Keratinocyte (primary cell): ENCODE results near the gene SGMS2. TPM values are rescaled to one million over a fixed set of nuclear protein-coding genes. Genes with fewer than 3 reads are reported as not detected.

Experiments used
- DNase-seq: peaks from one replicate; pipeline ENCODE4 v3.0.0-alpha.2; 2011; ENCODE audit warnings: low read depth, missing footprints, low spot score
- FAIRE-seq: peaks from 2 replicates; lab custom pipeline; 2011; peaks lifted over from hg19 to GRCh38; lab: Jason Lieb, UNC
- H2AFZ ChIP-seq: 2 replicates; pipeline ENCODE4 v1.6.0; 2012; ENCODE audit warnings: low read length, control low read depth, inconsistent platforms; ENCODE audit not compliant: control insufficient read depth
- H3K27ac ChIP-seq: 2 replicates; pipeline ENCODE4 v1.5.1; 2011; ENCODE audit warnings: low read length; ENCODE audit not compliant: control insufficient read depth, insufficient read depth
- H3K27me3 ChIP-seq: 3 replicates; pipeline ENCODE4 v1.6.0; 2011; ENCODE audit warnings: low read length; ENCODE audit not compliant: control insufficient read depth, insufficient read depth; ENCODE audit errors: extremely low read depth
- H3K36me3 ChIP-seq, 2 experiments: 2 replicates in 1 of 2; 3 replicates in 1 of 2; pipeline ENCODE4 v1.5.1; 2011; ENCODE audit warnings: low read length in 2 of 2, mild to moderate bottlenecking in 1 of 2; ENCODE audit not compliant: control insufficient read depth in 2 of 2, insufficient read depth in 2 of 2; ENCODE audit errors: extremely low read depth in 1 of 2
- H3K4me1 ChIP-seq: 3 replicates; pipeline ENCODE4 v1.5.1; 2011; ENCODE audit warnings: low read length; ENCODE audit not compliant: control insufficient read depth, insufficient read depth; ENCODE audit errors: extremely low read depth
- H3K4me2 ChIP-seq: 3 replicates; pipeline ENCODE4 v1.6.0; 2011; ENCODE audit warnings: low read depth, low read length; ENCODE audit not compliant: control insufficient read depth, insufficient read depth; ENCODE audit errors: extremely low read depth
- H3K4me3 ChIP-seq, 3 experiments: fragments of 200-600 bp in 1 of 3; sonication (generic) in 1 of 3; 2 replicates in 2 of 3; 3 replicates in 1 of 3; pipeline ENCODE4 v1.5.1; 2011 to 2016; ENCODE audit warnings: low read length in 3 of 3, mild to moderate bottlenecking in 3 of 3, control low read depth in 2 of 3, inconsistent platforms in 1 of 3, low read depth in 1 of 3, mixed read lengths in 1 of 3, mixed run types in 1 of 3, moderate library complexity in 1 of 3; ENCODE audit not compliant: control insufficient read depth in 2 of 3, insufficient read depth in 2 of 3; ENCODE audit errors: extremely low read depth in 1 of 3
- H3K79me2 ChIP-seq: 2 replicates; pipeline ENCODE4 v1.6.0; 2012; ENCODE audit warnings: low read length; ENCODE audit not compliant: control insufficient read depth, insufficient read depth
- H3K9ac ChIP-seq: 3 replicates; pipeline ENCODE4 v1.6.0; 2011; ENCODE audit warnings: low read length; ENCODE audit not compliant: control insufficient read depth, insufficient read depth; ENCODE audit errors: extremely low read depth
- H3K9me1 ChIP-seq: 3 replicates; pipeline ENCODE4 v1.6.0; 2011; ENCODE audit warnings: low read length; ENCODE audit not compliant: control insufficient read depth, insufficient read depth; ENCODE audit errors: extremely low read depth
- H3K9me3 ChIP-seq: 2 replicates; pipeline ENCODE4 v1.5.1; 2012; ENCODE audit warnings: low read depth, low read length; ENCODE audit not compliant: control insufficient read depth
- H4K20me1 ChIP-seq: 3 replicates; pipeline ENCODE4 v1.6.0; 2011; ENCODE audit warnings: low read length; ENCODE audit not compliant: control insufficient read depth, insufficient read depth; ENCODE audit errors: extremely low read depth
- CTCF ChIP-seq, 3 experiments: IDR thresholded peaks in 1 of 3; conservative IDR thresholded peaks in 1 of 3; optimal IDR thresholded peaks in 1 of 3; 2 replicates in 2 of 3; 3 replicates in 1 of 3; pipeline versions ENCODE3 to v1.5.1; 2011; ENCODE audit warnings: low read length in 3 of 3, mild to moderate bottlenecking in 3 of 3, moderate library complexity in 2 of 3, control low read depth in 1 of 3, inconsistent platforms in 1 of 3; ENCODE audit not compliant: insufficient read depth in 2 of 3; ENCODE audit errors: extremely low read depth in 1 of 3
- EZH2 ChIP-seq: IDR thresholded peaks from one replicate; pipeline ENCODE4 v1.6.1; 2012; ENCODE audit warnings: inconsistent platforms, mild to moderate bottlenecking, low read length, moderate library complexity
- dilution Hi-C: fragments of 300-500 bp; cut with MboI; formaldehyde crosslinking; loops from one replicate; pipeline ENCODE4 v1.7.0; 2020; ENCODE audit warnings: low sequenced_read_pairs; ENCODE audit not compliant: extremely low pct_ligation_motif_present
- polyA plus RNA-seq, 5 experiments: library from polyadenylated mRNA; depleted of rRNA in 3 of 5; stranded (reverse) in 3 of 5; stranded (forward) in 1 of 5; unstranded in 1 of 5; fragments of >200 nt; gene quantifications; 1 replicate in 1 of 5; 2 replicates in 3 of 5; 3 replicates in 1 of 5; pipeline versions ENCODE4 v1.2.1 to v1.2.3, GENCODE V29; 2011 to 2012; ENCODE audit warnings: missing spikeins in 2 of 5, low read depth in 1 of 5, low replicate concordance in 1 of 5

The SGMS2 gene
- polyA plus RNA-seq, 1 donor (not counting 4 experiments of a cell fraction or from before 2014, with no cell fraction given): 38.5 TPM

GRCh38 chr4:107935246-107935645 lies 110.5 kb downstream of the SGMS2 start:
- H3K9ac ChIP-seq: no peak overlapping the region
- H4K20me1 ChIP-seq: no peaks in the 10 kb centered on the region
- DNase-seq (no peak), FAIRE-seq (no peak)
- no peak overlapping the region for H3K27ac ChIP-seq
- TF ChIP-seq CTCF (optimal IDR thresholded peaks at IDR 0.05 in 1 of 3, IDR thresholded peaks at IDR 0.05 in 1 of 3, conservative IDR thresholded peaks at IDR 0.05 in 1 of 3; ENCODE audit: extremely low read depth in 1 of 3, insufficient read depth in 2 of 3, low read length in 3 of 3): no peak
- no peak for TF ChIP-seq EZH2
- H3K4me2 ChIP-seq: no peak overlapping the region
- dilution Hi-C loops: no loop called here
- H3K4me1 ChIP-seq: peaks cover 16% of the 10 kb centered on the region
- no peaks in the 10 kb centered on the region for H3K9me3 ChIP-seq
- H3K9me1 ChIP-seq: no peaks in the 10 kb centered on the region
- no peaks in the 10 kb centered on the region for H3K79me2 ChIP-seq
- H3K4me3 ChIP-seq: no peak overlapping the region
- no peak overlapping the region for H2AFZ ChIP-seq
- H3K27me3 ChIP-seq: peaks cover 3% of the 10 kb centered on the region
- H3K36me3 ChIP-seq: no peaks in the 10 kb centered on the region

DNA sequence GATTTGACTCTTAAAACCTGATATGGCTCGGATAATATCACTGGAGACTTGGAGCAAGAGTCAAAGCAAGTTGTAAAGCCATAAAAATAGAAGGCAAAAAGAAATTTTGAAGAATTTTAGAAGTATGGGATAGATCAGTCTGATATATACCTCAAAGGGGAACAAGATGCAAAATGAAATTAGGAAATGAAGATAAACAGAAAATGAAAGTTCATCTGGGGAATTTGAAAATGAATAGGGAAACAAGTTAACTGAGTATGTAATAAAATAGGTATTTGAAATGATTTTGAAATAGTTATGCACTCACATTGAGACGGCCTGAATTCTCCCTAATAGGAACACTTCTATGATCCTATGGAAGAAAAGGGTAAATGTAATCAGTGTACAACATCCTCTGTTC lies 112.3 kb downstream of the SGMS2 start:
- H3K9ac ChIP-seq: no peak overlapping the region
- H3K36me3 ChIP-seq: no peaks in the 10 kb centered on the region
- TF ChIP-seq EZH2 (no peak), CTCF (optimal IDR thresholded peaks at IDR 0.05 in 1 of 3, IDR thresholded peaks at IDR 0.05 in 1 of 3, conservative IDR thresholded peaks at IDR 0.05 in 1 of 3; ENCODE audit: extremely low read depth in 1 of 3, insufficient read depth in 2 of 3, low read length in 3 of 3) (no peak)
- H3K27ac ChIP-seq: no peak overlapping the region
- no peak for DNase-seq
- H3K9me3 ChIP-seq: no peaks in the 10 kb centered on the region
- FAIRE-seq: no peak
- no peak overlapping the region for H2AFZ ChIP-seq
- no peaks in the 10 kb centered on the region for H3K9me1 ChIP-seq
- H3K4me3 ChIP-seq: no peak overlapping the region
- peaks cover 8% of the 10 kb centered on the region for H3K4me1 ChIP-seq
- peaks cover 2% of the 10 kb centered on the region for H3K27me3 ChIP-seq
- no peaks in the 10 kb centered on the region for H4K20me1 ChIP-seq
- no peak overlapping the region for H3K4me2 ChIP-seq
- H3K79me2 ChIP-seq: no peaks in the 10 kb centered on the region
- dilution Hi-C loops: no loop called here
